H9 (cell line): Measurements from ENCODE around the gene ZKSCAN5. TPM values are rescaled to one million over a fixed set of nuclear protein-coding genes. Genes with fewer than 3 reads are reported as not detected.

ENCODE experiments used
- DNase-seq: peaks from one replicate; pipeline ENCODE4 v3.0.0-alpha.2; 2017
- H2AFZ ChIP-seq: one replicate; pipeline ENCODE4 v1.6.1; 2013; ENCODE audit warnings: mild to moderate bottlenecking, low read length, control low read depth, moderate library complexity
- H2AK5ac ChIP-seq: 2 replicates; pipeline ENCODE4 v1.6.1; 2013; ENCODE audit warnings: low read length, control low read depth, mixed read lengths; ENCODE audit not compliant: insufficient read length
- H2BK120ac ChIP-seq: one replicate; pipeline ENCODE4 v1.6.1; 2013; ENCODE audit warnings: low read depth, mild to moderate bottlenecking, low read length, control low read depth, inconsistent platforms; ENCODE audit not compliant: poor library complexity, severe bottlenecking
- H2BK12ac ChIP-seq: 2 replicates; pipeline ENCODE4 v1.6.1; 2013; ENCODE audit warnings: low read length, control low read depth, mixed read lengths, low read depth; ENCODE audit not compliant: insufficient read length
- H2BK15ac ChIP-seq: 2 replicates; pipeline ENCODE4 v1.6.1; 2013; ENCODE audit warnings: low read depth, low read length, control low read depth
- H2BK20ac ChIP-seq: one replicate; pipeline ENCODE4 v1.6.1; 2013; ENCODE audit warnings: low read depth, mild to moderate bottlenecking, low read length, control low read depth, inconsistent platforms; ENCODE audit not compliant: poor library complexity, severe bottlenecking
- H2BK5ac ChIP-seq: 2 replicates; pipeline ENCODE4 v1.6.1; 2013; ENCODE audit warnings: low read length, control low read depth, mixed read lengths; ENCODE audit not compliant: insufficient read length
- H3K14ac ChIP-seq: 2 replicates; pipeline ENCODE4 v1.6.1; 2013; ENCODE audit warnings: low read length, control low read depth; ENCODE audit not compliant: insufficient read depth
- H3K18ac ChIP-seq: 2 replicates; pipeline ENCODE4 v1.6.1; 2013; ENCODE audit warnings: low read depth, mild to moderate bottlenecking, mixed read lengths, low read length, control low read depth; ENCODE audit not compliant: insufficient read length
- H3K23ac ChIP-seq: 2 replicates; pipeline ENCODE4 v1.6.1; 2013; ENCODE audit warnings: low read length, control low read depth, mixed read lengths, low read depth; ENCODE audit not compliant: insufficient read length
- H3K23me2 ChIP-seq: 2 replicates; pipeline ENCODE4 v1.6.1; 2013; ENCODE audit warnings: low read depth, mild to moderate bottlenecking, mixed read lengths, low read length, control low read depth; ENCODE audit not compliant: insufficient read length, poor library complexity, severe bottlenecking
- H3K27ac ChIP-seq: 2 replicates; pipeline ENCODE4 v1.5.1; 2013; ENCODE audit warnings: low read length, control low read depth, mixed read lengths, low read depth; ENCODE audit not compliant: insufficient read length
- H3K27me3 ChIP-seq: 2 replicates; pipeline ENCODE4 v1.6.1; 2013; ENCODE audit warnings: low read length, control low read depth, inconsistent platforms; ENCODE audit not compliant: insufficient read depth
- H3K4ac ChIP-seq: 2 replicates; pipeline ENCODE4 v1.6.1; 2013; ENCODE audit warnings: low read depth, mild to moderate bottlenecking, control low read depth, inconsistent platforms, low read length, moderate library complexity
- H3K4me1 ChIP-seq: 2 replicates; pipeline ENCODE4 v1.6.1; 2013; ENCODE audit warnings: low read length, control low read depth, inconsistent platforms; ENCODE audit not compliant: insufficient read depth
- H3K4me2 ChIP-seq: 2 replicates; pipeline ENCODE4 v1.6.1; 2013; ENCODE audit warnings: low read length, control low read depth, mixed read lengths; ENCODE audit not compliant: insufficient read length, insufficient read depth
- H3K56ac ChIP-seq: 2 replicates; pipeline ENCODE4 v1.6.1; 2013; ENCODE audit warnings: low read depth, mild to moderate bottlenecking, mixed read lengths, low read length, control low read depth; ENCODE audit not compliant: insufficient read length
- H3K79me1 ChIP-seq: 2 replicates; pipeline ENCODE4 v1.6.1; 2013; ENCODE audit warnings: low read depth, mild to moderate bottlenecking, moderate library complexity, low read length, control low read depth, inconsistent platforms; ENCODE audit not compliant: insufficient read depth, poor library complexity, severe bottlenecking
- H3K79me2 ChIP-seq: 2 replicates; pipeline ENCODE4 v1.6.1; 2013; ENCODE audit warnings: low read length, control low read depth, inconsistent platforms; ENCODE audit not compliant: insufficient read depth
- H3K9ac ChIP-seq: 2 replicates; pipeline ENCODE4 v1.6.1; 2013; ENCODE audit warnings: low read length, control low read depth, mixed read lengths; ENCODE audit not compliant: insufficient read length; ENCODE audit errors: extremely low read depth
- H3K9me3 ChIP-seq: one replicate; pipeline ENCODE4 v1.6.1; 2013; ENCODE audit warnings: low read depth, low read length, inconsistent platforms; ENCODE audit not compliant: control insufficient read depth
- H3T11ph ChIP-seq: one replicate; pipeline ENCODE4 v1.6.1; 2013; ENCODE audit warnings: mild to moderate bottlenecking, low read length, control low read depth, inconsistent platforms
- H4K20me1 ChIP-seq: one replicate; pipeline ENCODE4 v1.6.1; 2013; ENCODE audit not compliant: control insufficient read depth, insufficient read length, insufficient read depth
- H4K5ac ChIP-seq: 2 replicates; pipeline ENCODE4 v1.6.1; 2013; ENCODE audit warnings: low read depth, mild to moderate bottlenecking, mixed read lengths, low read length, control low read depth; ENCODE audit not compliant: insufficient read length
- H4K8ac ChIP-seq: replicated peaks from 2 replicates; pipeline ENCODE4 v1.6.1; 2013; ENCODE audit warnings: low read length, control low read depth, mixed read lengths, low read depth; ENCODE audit not compliant: insufficient read length
- H4K91ac ChIP-seq: 2 replicates; pipeline ENCODE4 v1.6.1; 2013; ENCODE audit warnings: low read depth, mild to moderate bottlenecking, moderate library complexity, mixed read lengths, low read length, control low read depth; ENCODE audit not compliant: insufficient read length
- H3K27ac Mint-ChIP-seq, 3 experiments: 2 replicates in 2 of 3; 3 replicates in 1 of 3; pipeline ENCODE4 v1.8.0; 2020 to 2021; ENCODE audit warnings: mixed read lengths in 3 of 3, mild to moderate bottlenecking in 1 of 3, moderate library complexity in 1 of 3
- H3K27me3 Mint-ChIP-seq: 2 replicates; pipeline ENCODE4 v1.8.0; 2021; ENCODE audit warnings: low read depth, mild to moderate bottlenecking, moderate library complexity, mixed read lengths
- H3K36me3 Mint-ChIP-seq, 3 experiments: 2 replicates in 2 of 3; 3 replicates in 1 of 3; pipeline ENCODE4 v1.8.0; 2020 to 2021; ENCODE audit warnings: low read depth in 3 of 3, mixed read lengths in 3 of 3; ENCODE audit not compliant: insufficient read depth in 1 of 3
- H3K4me1 Mint-ChIP-seq, 2 experiments: 2 replicates each; pipeline ENCODE4 v1.8.0; 2020; ENCODE audit warnings: mixed read lengths in 2 of 2
- H3K4me3 Mint-ChIP-seq, 2 experiments: 2 replicates in 1 of 2; 3 replicates in 1 of 2; pipeline ENCODE4 v1.8.0; 2020 to 2021; ENCODE audit warnings: mild to moderate bottlenecking in 2 of 2, mixed read lengths in 2 of 2, moderate library complexity in 1 of 2
- H3K9me3 Mint-ChIP-seq, 2 experiments: 2 replicates in 1 of 2; 3 replicates in 1 of 2; pipeline ENCODE4 v1.8.0; 2020; ENCODE audit warnings: mild to moderate bottlenecking in 2 of 2, mixed read lengths in 2 of 2, moderate library complexity in 1 of 2
- CTCF ChIP-seq: fragments of 200-600 bp; sonication (generic); conservative IDR thresholded peaks from 3 replicates; pipeline ENCODE4 v1.8.0; 2021; ENCODE audit warnings: antibody characterized with exemption, mild to moderate bottlenecking
- WGBS: extraction: QIAGEN DNeasy Blood & Tissue Kit; methylation state at CpG from one replicate; pipeline ENCODE4 v1.1.7; 2013; ENCODE audit warnings: missing lambda C conversion rate, low lambda C conversion rate, mixed read lengths; ENCODE audit not compliant: insufficient read length; ENCODE audit errors: extremely low coverage; 5-methylcytosine and 5-hydroxymethylcytosine counted together
- total RNA-seq: library from RNA; stranded (reverse); gene quantifications from 2 replicates; pipeline ENCODE4 v1.2.1, GENCODE V29; 2021

The ZKSCAN5 gene
- total RNA-seq, 1 experiment from 2014 or later, result 16.6 TPM

DNA sequence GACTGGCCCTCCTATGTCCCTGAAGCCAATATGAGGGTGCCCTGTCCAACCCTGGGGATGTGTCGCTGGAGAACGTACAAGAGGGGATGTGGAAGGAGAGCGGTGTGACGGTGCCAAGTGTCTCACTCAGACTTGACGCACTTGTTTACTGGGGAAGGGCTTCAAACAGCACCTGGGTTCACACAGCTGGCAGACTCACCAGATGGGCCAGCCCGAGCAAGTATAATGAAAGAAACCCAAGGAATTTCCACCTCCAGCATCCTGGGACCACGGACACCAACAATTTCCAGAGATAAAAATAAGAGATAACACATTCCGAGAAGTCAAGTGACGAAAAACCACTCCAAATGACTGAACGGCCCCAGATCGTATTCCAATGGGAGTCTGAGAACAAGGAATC, 43.8 kb upstream of the ZKSCAN5 start:
- Histone ChIP-seq H2BK15ac (no peak overlapping the region), H3K14ac (no peak overlapping the region), H3K4me1 (no peaks in the 10 kb centered on the region), H4K5ac (no peak overlapping the region), H2AFZ (no peak overlapping the region), H2BK12ac (no peak overlapping the region), H4K20me1 (no peaks in the 10 kb centered on the region), H3K18ac (no peak overlapping the region), H3K27me3 (no peaks in the 10 kb centered on the region), H2BK120ac (no peak overlapping the region), H2BK20ac (no peak overlapping the region), H3K9me3 (no peaks in the 10 kb centered on the region), H2BK5ac (no peak overlapping the region), H4K8ac (no peak overlapping the region), H3K79me2 (peaks cover 21% of the 10 kb centered on the region; the same call in 1 of the 2 replicates), H3K23ac (no peak overlapping the region), H3K56ac (no peak overlapping the region), H3K4me2 (no peak overlapping the region), H3K27ac (no peak overlapping the region), H3K79me1 (peaks cover 11% of the 10 kb centered on the region), H4K91ac (no peak overlapping the region), H3K4ac (no peak overlapping the region), H3K23me2 (peaks cover 6% of the 10 kb centered on the region), H3T11ph (no peak overlapping the region), H2AK5ac (no peak overlapping the region), H3K9ac (no peak overlapping the region)
- DNase-seq, result no peak
- no peaks in the 10 kb centered on the region; the same call in none of the 2 replicates for H3K27me3 Mint-ChIP-seq
- peaks cover 8 to 9% of the 10 kb centered on the region in 2 experiments for H3K4me1 Mint-ChIP-seq
- peak overlapping the region in 1 of 3 experiments; percentile 46; a peak in 2 of 7 replicates for H3K27ac Mint-ChIP-seq
- H3K36me3 Mint-ChIP-seq, result peaks cover 42 to 84% (median 65%) of the 10 kb centered on the region in 3 experiments
- no peak for TF ChIP-seq CTCF
- 0 out of 5 replicates have a peak, but pooled peaks cover 0 to 3% of the 10 kb centered on the region in 2 experiments for H3K9me3 Mint-ChIP-seq
- peak overlapping the region in 1 of 2 experiments; percentile 16; a peak in 2 of 5 replicates for H3K4me3 Mint-ChIP-seq
- no CpG with 5 or more reads among the region's 11 CpGs for WGBS
